HFFc6 (cell line): Measurements from ENCODE around the gene GATAD2B. TPM values are rescaled to one million over a fixed set of nuclear protein-coding genes. Genes with fewer than 3 reads are reported as not detected.
A peak's percentile ranks its signal among the peaks of the same experiment; 100 is the strongest.

Experiments
- DNase-seq: peaks from one replicate; pipeline ENCODE4 v3.0.0-alpha.2; 2018
- H3K27ac Mint-ChIP-seq: 2 replicates; pipeline ENCODE4 v1.8.0; 2020; ENCODE audit warnings: mild to moderate bottlenecking, mixed read lengths
- H3K27me3 Mint-ChIP-seq: 2 replicates; pipeline ENCODE4 v1.8.0; 2021; ENCODE audit warnings: mild to moderate bottlenecking, moderate library complexity, mixed read lengths; ENCODE audit not compliant: insufficient read depth
- H3K36me3 Mint-ChIP-seq: 2 replicates; pipeline ENCODE4 v1.8.0; 2021; ENCODE audit warnings: low read depth, mixed read lengths
- H3K4me1 Mint-ChIP-seq: 2 replicates; pipeline ENCODE4 v1.8.0; 2020; ENCODE audit warnings: low read depth, mixed read lengths
- H3K4me3 Mint-ChIP-seq: 2 replicates; pipeline ENCODE4 v1.8.0; 2020; ENCODE audit warnings: mild to moderate bottlenecking, moderate library complexity, mixed read lengths
- H3K9me3 Mint-ChIP-seq: 2 replicates; pipeline ENCODE4 v1.8.0; 2020; ENCODE audit warnings: mild to moderate bottlenecking, mixed read lengths
- long read RNA-seq: library from polyadenylated mRNA; unstranded; transcript quantifications from one replicate; pipeline ENCODE4 v2.0.0, GENCODE V29; 2019
- total RNA-seq, 6 experiments: library from RNA; stranded (reverse); fragmentation: NEBNext Ultra II Directional; extraction: Animal tissue kit (Norgen Biotek cat#: 25700); gene quantifications; 2 replicates in 1 of 6; 3 replicates in 5 of 6; pipeline ENCODE4 v1.2.3, GENCODE V29; 2021
- TF ChIP-seq, protein P1 (sequence below): fragments of 200-600 bp; sonication (generic); IDR thresholded peaks from 2 replicates; pipeline ENCODE4 v1.5.0; 2021; ENCODE audit warnings: antibody characterized with exemption, mild to moderate bottlenecking

GATAD2B gene
- 10 to 100 TPM; 29.3 to 40.9 (median 38.4) TPM for total RNA-seq
- long read RNA-seq, partial matches to known transcripts, result 0 of 8 reads
- long read RNA-seq, other reads (novel, unspliced or antisense), result 8 of 8 reads

DNA sequence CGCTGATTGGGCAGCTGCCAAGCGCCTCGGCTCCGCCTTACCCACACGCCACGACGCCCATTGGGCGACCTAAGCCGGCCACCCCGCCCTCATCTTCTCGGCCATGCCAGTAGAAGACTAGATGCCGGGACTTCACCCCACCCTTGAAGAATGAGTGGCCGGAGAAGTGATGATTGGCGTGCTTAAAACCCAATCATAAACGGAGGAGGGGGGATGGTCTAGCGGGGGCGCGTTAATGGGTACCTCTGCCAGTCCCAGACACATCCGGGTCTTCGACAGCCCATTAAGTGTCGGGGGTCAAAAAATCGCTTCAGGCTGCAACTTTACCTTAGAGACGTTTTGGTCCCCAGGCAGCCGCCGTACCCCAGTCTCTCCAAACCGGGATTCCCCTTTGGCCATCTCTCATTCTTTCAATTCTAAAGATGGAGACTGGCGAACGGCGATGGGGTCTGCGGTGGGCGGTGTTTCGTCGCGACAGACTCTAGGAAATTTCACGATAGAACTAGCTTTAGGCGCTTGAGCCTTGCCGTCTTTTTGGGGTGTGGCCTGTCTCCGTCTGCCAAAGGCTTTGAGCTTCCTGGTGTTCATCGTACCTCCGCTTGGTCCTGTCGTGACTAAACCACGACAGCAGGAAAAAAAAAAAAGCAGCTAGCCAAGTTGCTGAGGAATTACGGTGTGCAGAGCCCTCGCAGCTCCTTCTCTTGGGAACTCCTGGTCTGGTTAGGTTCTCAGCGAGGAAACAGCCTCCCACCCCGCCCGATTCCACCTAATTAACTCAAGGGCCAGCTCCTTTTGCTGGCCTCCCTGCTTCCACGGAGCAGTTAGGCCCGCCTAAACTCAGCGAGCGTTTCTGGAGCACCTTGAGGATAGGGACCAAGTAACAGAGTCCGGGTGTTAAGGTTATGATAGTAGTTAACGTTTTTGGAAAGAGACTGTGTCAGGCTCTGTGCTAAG lies at the start of gene GATAD2B:
GATAD2B (minus strand) TSS at position 1 of the 954 bp plus-strand sequence. CDS start 94,625 bp downstream, outside the sequence.
- H3K27ac Mint-ChIP-seq, result peak within 1 kb of the TSS; percentile 96
- H3K36me3 Mint-ChIP-seq, result no peaks in the 10 kb centered on the region
- TF ChIP-seq, protein P1, sequence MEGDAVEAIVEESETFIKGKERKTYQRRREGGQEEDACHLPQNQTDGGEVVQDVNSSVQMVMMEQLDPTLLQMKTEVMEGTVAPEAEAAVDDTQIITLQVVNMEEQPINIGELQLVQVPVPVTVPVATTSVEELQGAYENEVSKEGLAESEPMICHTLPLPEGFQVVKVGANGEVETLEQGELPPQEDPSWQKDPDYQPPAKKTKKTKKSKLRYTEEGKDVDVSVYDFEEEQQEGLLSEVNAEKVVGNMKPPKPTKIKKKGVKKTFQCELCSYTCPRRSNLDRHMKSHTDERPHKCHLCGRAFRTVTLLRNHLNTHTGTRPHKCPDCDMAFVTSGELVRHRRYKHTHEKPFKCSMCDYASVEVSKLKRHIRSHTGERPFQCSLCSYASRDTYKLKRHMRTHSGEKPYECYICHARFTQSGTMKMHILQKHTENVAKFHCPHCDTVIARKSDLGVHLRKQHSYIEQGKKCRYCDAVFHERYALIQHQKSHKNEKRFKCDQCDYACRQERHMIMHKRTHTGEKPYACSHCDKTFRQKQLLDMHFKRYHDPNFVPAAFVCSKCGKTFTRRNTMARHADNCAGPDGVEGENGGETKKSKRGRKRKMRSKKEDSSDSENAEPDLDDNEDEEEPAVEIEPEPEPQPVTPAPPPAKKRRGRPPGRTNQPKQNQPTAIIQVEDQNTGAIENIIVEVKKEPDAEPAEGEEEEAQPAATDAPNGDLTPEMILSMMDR, result no peak
- H3K4me3 Mint-ChIP-seq, result peak within 1 kb of the TSS; percentile 86
- no peaks in the 10 kb centered on the region for H3K9me3 Mint-ChIP-seq
- H3K27me3 Mint-ChIP-seq, result no peaks in the 10 kb centered on the region; the same call in none of the 2 replicates
- DNase-seq, result peak; percentile 100
- H3K4me1 Mint-ChIP-seq, result peaks cover 35% of the 10 kb centered on the region

DNA sequence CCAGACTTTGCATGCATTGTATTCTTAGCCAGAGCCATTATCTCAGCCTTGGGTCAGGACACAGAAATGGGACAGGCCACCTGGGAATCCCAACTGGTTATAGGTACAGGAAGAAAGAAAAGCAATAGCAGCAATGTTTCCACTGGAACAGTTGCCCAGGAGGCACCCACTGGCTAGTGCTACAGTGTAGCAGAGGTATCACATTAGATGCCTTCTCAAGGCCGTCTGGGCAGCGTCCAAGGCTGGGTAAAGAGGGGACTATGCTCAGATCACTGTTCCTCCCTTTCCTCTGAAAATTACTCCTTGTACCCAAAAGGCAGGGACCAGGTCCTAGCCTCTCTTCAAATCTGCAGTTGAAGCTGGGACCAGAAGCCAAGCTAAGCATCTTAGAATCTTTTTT lies 47.6 kb upstream of the GATAD2B start:
- Mint-ChIP-seq H3K36me3 (peaks cover 10% of the 10 kb centered on the region; the same call in 1 of the 2 replicates), H3K4me1 (peaks cover 35% of the 10 kb centered on the region), H3K9me3 (no peaks in the 10 kb centered on the region), H3K27me3 (peaks cover 3% of the 10 kb centered on the region; the same call in 1 of the 2 replicates), H3K27ac (no peak overlapping the region), H3K4me3 (no peak overlapping the region)
- TF ChIP-seq, protein P1, result no peak
- no peak for DNase-seq

DNA sequence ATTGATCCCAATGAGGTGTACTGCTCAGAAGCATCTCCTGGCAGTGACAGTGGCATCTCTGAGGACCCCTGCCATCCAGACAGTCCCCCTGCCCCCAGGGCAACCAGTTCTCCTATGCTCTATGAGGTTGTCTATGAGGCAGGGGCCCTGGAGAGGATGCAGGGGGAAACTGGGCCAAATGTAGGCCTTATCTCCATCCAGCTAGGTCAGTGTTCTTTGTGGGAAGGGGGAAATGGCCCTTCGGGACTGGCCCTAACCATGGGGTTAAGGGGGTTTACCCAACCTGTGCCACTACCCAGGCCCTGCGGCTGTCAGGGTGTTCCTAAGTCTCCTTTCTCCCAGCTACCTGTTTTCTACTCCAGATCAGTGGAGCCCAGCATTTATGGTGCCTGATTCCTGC lies 46.2 kb upstream of the GATAD2B start:
- Mint-ChIP-seq H3K4me3 (no peak overlapping the region; the same call in 1 of the 2 replicates), H3K27me3 (peaks cover 3% of the 10 kb centered on the region; the same call in 1 of the 2 replicates), H3K36me3 (peaks cover under 1% of the 10 kb centered on the region; the same call in 1 of the 2 replicates), H3K4me1 (peaks cover 42% of the 10 kb centered on the region), H3K27ac (no peak overlapping the region), H3K9me3 (no peaks in the 10 kb centered on the region)
- TF ChIP-seq, protein P1, result no peak
- no peak for DNase-seq

DNA sequence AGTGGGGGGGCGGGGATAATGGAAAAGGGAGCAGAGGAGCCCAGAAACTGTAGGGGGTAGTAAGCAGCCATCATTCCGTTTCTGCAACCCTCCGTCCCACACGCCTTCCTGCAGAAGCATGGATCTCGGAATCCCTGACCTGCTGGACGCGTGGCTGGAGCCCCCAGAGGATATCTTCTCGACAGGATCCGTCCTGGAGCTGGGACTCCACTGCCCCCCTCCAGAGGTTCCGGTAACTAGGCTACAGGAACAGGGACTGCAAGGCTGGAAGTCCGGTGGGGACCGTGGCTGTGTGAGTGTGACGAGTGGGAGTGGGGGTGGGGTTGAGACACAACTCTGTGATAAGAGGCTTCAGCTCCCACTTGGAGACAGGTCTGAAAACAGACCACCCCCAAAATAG lies 45.6 kb upstream of the GATAD2B start:
- Mint-ChIP-seq H3K27ac (peak overlapping the region; percentile 95; the same call in 1 of the 2 replicates), H3K9me3 (no peaks in the 10 kb centered on the region), H3K4me3 (peak overlapping the region; percentile 91), H3K4me1 (peaks cover 48% of the 10 kb centered on the region), H3K27me3 (peaks cover 6% of the 10 kb centered on the region; the same call in 1 of the 2 replicates), H3K36me3 (no peaks in the 10 kb centered on the region; the same call in 1 of the 2 replicates)
- TF ChIP-seq, protein P1, result no peak
- no peak for DNase-seq

DNA sequence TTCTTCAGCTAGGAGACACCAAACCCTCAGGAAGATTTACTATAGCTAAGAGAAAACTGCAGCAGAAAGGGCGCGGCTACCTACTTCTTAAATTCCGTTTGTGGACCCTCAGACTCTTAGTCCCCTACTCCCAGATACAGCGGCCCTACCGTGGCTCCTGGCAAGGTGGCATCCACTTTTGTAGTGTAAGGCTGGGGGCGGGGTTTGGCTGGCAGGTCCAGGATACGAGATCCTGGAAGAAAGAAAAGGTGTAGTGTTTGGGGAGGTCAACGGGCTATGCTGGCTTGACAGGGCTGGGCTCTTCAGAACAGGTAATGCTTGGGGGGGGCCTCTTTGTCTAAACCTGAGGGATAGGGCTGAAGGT lies 45.2 kb upstream of the GATAD2B start:
- DNase-seq, result no peak

More for the DNA sequence above, 45.2 kb upstream of the GATAD2B start:
- no peaks in the 10 kb centered on the region; the same call in 1 of the 2 replicates for H3K36me3 Mint-ChIP-seq
- H3K27me3 Mint-ChIP-seq, result peaks cover 6% of the 10 kb centered on the region; the same call in 1 of the 2 replicates
- no peaks in the 10 kb centered on the region for H3K9me3 Mint-ChIP-seq
- TF ChIP-seq, protein P1, result peak; percentile 40; the same call in 1 of the 2 replicates
- H3K4me1 Mint-ChIP-seq, result peaks cover 50% of the 10 kb centered on the region
- H3K4me3 Mint-ChIP-seq, result peak overlapping the region; percentile 91
- peak overlapping the region; percentile 95 for H3K27ac Mint-ChIP-seq
